ENCODE measurements around the gene CENPH.
"Not testable (repeated sequence)": the region's sequence is repeated elsewhere in the genome, so short reads cannot be mapped to it uniquely, and the experiment has no call there.

CENPH gene

GRCh38 chr5:69255940-69256339 lies 66.6 kb downstream of the CENPH start:
- DNase-seq (ENCODE audit: low spot score) = not testable (repeated sequence)

GRCh38 chr5:69257577-69257976 lies 68.2 kb downstream of the CENPH start:
- no peak for DNase-seq (ENCODE audit: low spot score)
